Smooth muscle cell of the brain vasculature (primary cell): ENCODE results near the gene PLA2R1.

Experiments
- DNase-seq: peaks from one replicate; pipeline ENCODE4 v3.0.0-alpha.2; 2012; ENCODE audit warnings: low read depth, low spot score

Gene PLA2R1

GRCh38 chr2:159933727-159934049 lies 128.7 kb downstream of the PLA2R1 start:
- no peak for DNase-seq

GRCh38 chr2:159933040-159933726 lies 129.2 kb downstream of the PLA2R1 start:
- no peak for DNase-seq

- DNase-seq = no peak
These were observed 135.7 kb downstream of the PLA2R1 start for GRCh38 chr2:159926695-159927094.

GRCh38 chr2:159925975-159926374 lies 136.4 kb downstream of the PLA2R1 start:
- no peak for DNase-seq

- DNase-seq = no peak
These were observed 139.9 kb downstream of the PLA2R1 start for GRCh38 chr2:159922563-159922962.

GRCh38 chr2:159921752-159922404 lies 140.5 kb downstream of the PLA2R1 start:
- DNase-seq = no peak

- DNase-seq = no peak
These were observed 145.9 kb downstream of the PLA2R1 start for GRCh38 chr2:159916511-159916910.

- DNase-seq = no peak
These were observed 148.5 kb downstream of the PLA2R1 start for GRCh38 chr2:159913900-159914299.

- DNase-seq = no peak
These were observed 149.8 kb downstream of the PLA2R1 start for GRCh38 chr2:159912580-159912979.

GRCh38 chr2:159910951-159911350 lies 151.5 kb downstream of the PLA2R1 start:
- DNase-seq = no peak

- no peak for DNase-seq
These were observed 153.8 kb downstream of the PLA2R1 start for GRCh38 chr2:159908623-159909022.

GRCh38 chr2:159907909-159908308 lies 154.5 kb downstream of the PLA2R1 start:
- no peak for DNase-seq

GRCh38 chr2:159905926-159906714 lies 156.3 kb downstream of the PLA2R1 start:
- DNase-seq = no peak

- DNase-seq = no peak
These were observed 157.5 kb downstream of the PLA2R1 start for GRCh38 chr2:159904959-159905305.

GRCh38 chr2:159904127-159904958 lies 158.1 kb downstream of the PLA2R1 start, which contains the start of gene LY75:
TSS of gene LY75 (minus strand) at chr2:159904756.
- no peak for DNase-seq

GRCh38 chr2:159903443-159904126 lies 158.8 kb downstream of the PLA2R1 start:
- DNase-seq = no peak

- DNase-seq = peak; percentile 72
These were observed 159.7 kb downstream of the PLA2R1 start for GRCh38 chr2:159902722-159903121.

GRCh38 chr2:159900343-159900742 lies 162.1 kb downstream of the PLA2R1 start:
- DNase-seq = no peak

GRCh38 chr2:159898441-159898840 lies 164.0 kb downstream of the PLA2R1 start:
- DNase-seq = no peak

GRCh38 chr2:159897720-159898119 lies 164.7 kb downstream of the PLA2R1 start:
- DNase-seq = no peak

- DNase-seq = no peak
These were observed 165.3 kb downstream of the PLA2R1 start for GRCh38 chr2:159897081-159897480.
